Type B pancreatic cell (in vitro differentiated cells): ENCODE measurements around the gene SNAP47. TPM values are rescaled to one million over a fixed set of nuclear protein-coding genes. Genes with fewer than 3 reads are reported as not detected.

ENCODE experiments used
- DNase-seq: peaks from one replicate; pipeline ENCODE4 v3.0.0; 2021; ENCODE audit warnings: mixed read lengths; ENCODE audit not compliant: unreplicated experiment; ENCODE audit errors: extremely low spot score
- H3K27ac Mint-ChIP-seq: 2 replicates; pipeline ENCODE4 v1.8.0; 2021; ENCODE audit warnings: mild to moderate bottlenecking, mixed read lengths
- H3K27me3 Mint-ChIP-seq: 2 replicates; pipeline ENCODE4 v1.8.0; 2021; ENCODE audit warnings: mixed read lengths
- H3K36me3 Mint-ChIP-seq: 2 replicates; pipeline ENCODE4 v1.8.0; 2021; ENCODE audit warnings: mixed read lengths
- H3K4me1 Mint-ChIP-seq: one replicate; pipeline ENCODE4 v1.8.0; 2021; ENCODE audit warnings: mixed read lengths; ENCODE audit not compliant: unreplicated experiment
- H3K4me3 Mint-ChIP-seq: 2 replicates; pipeline ENCODE4 v1.8.0; 2021; ENCODE audit warnings: mild to moderate bottlenecking, mixed read lengths
- H3K9me3 Mint-ChIP-seq: 2 replicates; pipeline ENCODE4 v1.8.0; 2021; ENCODE audit warnings: mixed read lengths
- CTCF ChIP-seq: fragments of 200-600 bp; sonication (generic); conservative IDR thresholded peaks from 2 replicates; pipeline ENCODE4 v1.5.0; 2021; ENCODE audit warnings: antibody characterized with exemption, mild to moderate bottlenecking
- total RNA-seq: library from RNA; stranded (reverse); gene quantifications from 2 replicates; pipeline ENCODE4 v1.2.1, GENCODE V29; 2021; ENCODE audit warnings: low replicate concordance

Gene SNAP47
- total RNA-seq, 1 donor from 2014 or later, result 46.2 TPM

GRCh38 chr1:227776331-227776771 is 41.1 kb downstream of the SNAP47 start:
- Mint-ChIP-seq H3K27ac (peak overlapping the region; percentile 80), H3K36me3 (peaks cover 14% of the 10 kb centered on the region), H3K27me3 (no peaks in the 10 kb centered on the region), H3K4me1 (peaks cover 11% of the 10 kb centered on the region), H3K9me3 (no peaks in the 10 kb centered on the region), H3K4me3 (no peak overlapping the region)
- no peak for DNase-seq
- TF ChIP-seq CTCF, result no peak

GRCh38 chr1:227777156-227777555 is 41.9 kb downstream of the SNAP47 start:
- H3K4me1 Mint-ChIP-seq, result peaks cover 11% of the 10 kb centered on the region
- peaks cover 13% of the 10 kb centered on the region for H3K36me3 Mint-ChIP-seq
- DNase-seq, result no peak
- no peak for TF ChIP-seq CTCF
- H3K27me3 Mint-ChIP-seq, result no peaks in the 10 kb centered on the region
- no peak overlapping the region for H3K4me3 Mint-ChIP-seq
- H3K27ac Mint-ChIP-seq, result no peak overlapping the region
- H3K9me3 Mint-ChIP-seq, result no peaks in the 10 kb centered on the region

- Mint-ChIP-seq H3K9me3 (no peaks in the 10 kb centered on the region), H3K4me1 (peaks cover 11% of the 10 kb centered on the region), H3K36me3 (peaks cover 8% of the 10 kb centered on the region), H3K27ac (no peak overlapping the region), H3K4me3 (no peak overlapping the region), H3K27me3 (no peaks in the 10 kb centered on the region)
- no peak for TF ChIP-seq CTCF
- no peak for DNase-seq
Measured at GRCh38 chr1:227777646-227778045, 42.4 kb downstream of the SNAP47 start.

- Mint-ChIP-seq H3K4me1 (peaks cover 11% of the 10 kb centered on the region), H3K27me3 (no peaks in the 10 kb centered on the region), H3K9me3 (no peaks in the 10 kb centered on the region), H3K27ac (no peak overlapping the region), H3K36me3 (peaks cover 11% of the 10 kb centered on the region), H3K4me3 (no peak overlapping the region)
- no peak for TF ChIP-seq CTCF
- DNase-seq, result no peak
Measured at GRCh38 chr1:227778401-227778947, 43.2 kb downstream of the SNAP47 start.

- Mint-ChIP-seq H3K4me3 (no peak overlapping the region), H3K36me3 (peaks cover 8% of the 10 kb centered on the region), H3K27me3 (no peaks in the 10 kb centered on the region), H3K27ac (no peak overlapping the region), H3K4me1 (peaks cover 11% of the 10 kb centered on the region), H3K9me3 (no peaks in the 10 kb centered on the region)
- no peak for TF ChIP-seq CTCF
- peak; percentile 62 for DNase-seq
Measured at GRCh38 chr1:227779021-227779441, 43.8 kb downstream of the SNAP47 start.

- Mint-ChIP-seq H3K36me3 (peaks cover 7% of the 10 kb centered on the region), H3K27ac (no peak overlapping the region), H3K9me3 (no peaks in the 10 kb centered on the region), H3K4me3 (no peak overlapping the region), H3K4me1 (peaks cover 11% of the 10 kb centered on the region), H3K27me3 (no peaks in the 10 kb centered on the region)
- peak; percentile 61 for DNase-seq
- no peak for TF ChIP-seq CTCF
Measured at GRCh38 chr1:227779685-227780084, 44.5 kb downstream of the SNAP47 start.
